HG03064 (cell line): ENCODE results near the gene RERE.
A peak's percentile ranks its signal among the peaks of the same experiment; 100 is the strongest.

Experiments used
- ATAC-seq: cut with Tn5 transposase; IDR thresholded peaks from one replicate; pipeline ENCODE4 v1.9.1; 2021; ENCODE audit warnings: low read depth; ENCODE audit not compliant: unreplicated experiment

RERE gene

GRCh38 chr1:8441426-8441825 lies 376.0 kb downstream of the RERE start:
- no peak for ATAC-seq

- ATAC-seq, result no peak
These were observed 378.3 kb downstream of the RERE start for GRCh38 chr1:8439015-8439702.

GRCh38 chr1:8438489-8438888 lies 379.0 kb downstream of the RERE start:
- no peak for ATAC-seq

DNA sequence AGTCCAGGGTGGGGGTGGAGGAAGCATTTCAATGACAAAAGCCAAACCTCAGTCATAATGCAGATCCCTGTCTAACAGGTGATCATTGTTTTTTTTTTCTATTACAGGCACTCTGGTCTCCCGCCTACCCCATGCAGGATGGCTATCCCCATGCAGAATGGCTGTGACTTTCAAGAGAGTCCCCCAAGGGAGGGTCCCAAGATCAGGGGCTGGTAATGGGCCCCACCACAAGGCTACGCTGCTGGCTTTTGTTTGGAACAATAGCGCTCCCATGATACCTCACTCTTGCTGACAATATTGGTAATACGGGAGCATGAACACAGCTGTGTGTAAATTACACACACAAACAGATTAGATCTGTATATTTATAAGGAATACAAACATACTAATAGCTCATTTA lies 380.1 kb downstream of the RERE start:
- no peak for ATAC-seq

DNA sequence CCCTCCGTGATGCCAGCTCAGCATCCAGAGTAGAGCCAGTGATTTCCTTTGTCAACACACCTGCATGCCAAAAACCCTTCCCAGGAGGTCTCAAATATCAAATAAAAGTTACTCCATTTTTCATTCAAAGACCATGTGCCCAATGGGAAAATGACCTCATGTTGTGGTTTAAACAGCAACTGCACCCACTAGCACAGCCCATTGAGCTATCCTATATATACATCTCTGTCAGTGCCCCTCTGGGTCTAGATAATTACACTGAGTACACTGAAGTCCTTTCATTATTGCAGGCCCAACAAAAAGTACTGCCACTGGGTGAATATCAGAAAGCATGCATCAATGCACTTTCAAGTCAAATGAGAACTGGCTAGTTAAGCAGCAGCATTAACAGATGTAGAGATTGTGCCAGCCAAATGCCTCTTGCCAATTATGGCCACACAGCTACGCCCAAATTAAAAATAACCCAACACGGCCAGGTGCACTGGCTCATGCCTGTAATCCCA lies 381.8 kb downstream of the RERE start:
- ATAC-seq, result no peak

DNA sequence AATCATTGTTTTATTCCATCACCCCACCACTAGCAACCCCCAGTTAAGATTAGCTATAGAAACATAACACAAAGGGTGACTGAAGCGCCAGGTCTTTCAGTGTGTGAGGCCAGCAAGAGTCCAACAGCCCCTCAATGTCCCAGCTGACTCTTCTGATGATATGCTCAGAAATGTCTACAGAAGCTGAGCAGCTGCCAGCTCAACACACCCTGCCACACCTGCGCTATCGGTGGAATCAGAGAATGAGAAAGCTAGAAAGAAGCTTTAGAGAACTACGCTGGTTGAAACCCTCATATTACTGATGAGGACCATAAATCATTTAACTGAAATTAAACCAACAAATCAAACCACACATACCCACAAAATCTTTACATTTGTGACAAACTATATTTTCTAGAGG lies 383.3 kb downstream of the RERE start:
- no peak for ATAC-seq

DNA sequence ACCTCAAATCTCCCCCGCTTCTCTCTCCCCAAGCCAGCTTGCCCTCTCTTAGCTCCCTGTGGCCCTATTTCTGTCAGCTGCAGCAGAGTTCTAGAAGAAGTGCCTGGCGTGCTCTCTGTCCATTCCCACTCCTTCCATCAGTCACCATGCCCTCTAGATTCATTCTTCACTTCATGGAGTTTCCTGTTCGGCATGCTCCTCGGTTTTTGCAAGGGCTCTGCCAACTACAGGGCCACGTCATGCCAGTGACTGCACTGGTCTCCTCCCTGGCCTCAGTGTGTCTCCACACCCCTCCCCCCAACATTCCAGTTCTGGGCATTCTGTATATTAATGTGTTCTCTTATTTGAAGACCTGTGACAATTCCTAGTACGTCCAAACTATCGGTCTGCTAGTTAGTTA lies 385.7 kb downstream of the RERE start:
- no peak for ATAC-seq

- ATAC-seq, result no peak
These were observed 386.4 kb downstream of the RERE start for GRCh38 chr1:8431019-8431418.

DNA sequence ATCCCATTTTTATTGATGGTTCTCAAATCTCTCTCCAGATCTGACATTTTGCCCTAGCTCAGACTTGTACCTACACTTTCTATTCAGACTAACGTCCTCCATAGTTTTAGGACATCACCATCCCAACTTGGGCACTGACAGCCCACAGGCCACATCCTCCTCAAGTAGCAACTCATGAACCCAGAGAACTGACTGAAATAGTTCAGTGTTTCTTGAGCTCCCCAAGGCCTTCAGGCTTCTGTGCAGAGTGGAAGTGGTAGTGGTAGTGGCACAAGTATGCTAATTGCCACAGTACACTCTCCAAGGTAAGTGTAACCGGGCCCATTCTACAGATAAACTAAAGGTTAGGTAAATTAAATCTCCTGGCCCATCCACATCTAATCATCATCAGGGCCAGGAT lies 387.0 kb downstream of the RERE start:
- ATAC-seq, result no peak

DNA sequence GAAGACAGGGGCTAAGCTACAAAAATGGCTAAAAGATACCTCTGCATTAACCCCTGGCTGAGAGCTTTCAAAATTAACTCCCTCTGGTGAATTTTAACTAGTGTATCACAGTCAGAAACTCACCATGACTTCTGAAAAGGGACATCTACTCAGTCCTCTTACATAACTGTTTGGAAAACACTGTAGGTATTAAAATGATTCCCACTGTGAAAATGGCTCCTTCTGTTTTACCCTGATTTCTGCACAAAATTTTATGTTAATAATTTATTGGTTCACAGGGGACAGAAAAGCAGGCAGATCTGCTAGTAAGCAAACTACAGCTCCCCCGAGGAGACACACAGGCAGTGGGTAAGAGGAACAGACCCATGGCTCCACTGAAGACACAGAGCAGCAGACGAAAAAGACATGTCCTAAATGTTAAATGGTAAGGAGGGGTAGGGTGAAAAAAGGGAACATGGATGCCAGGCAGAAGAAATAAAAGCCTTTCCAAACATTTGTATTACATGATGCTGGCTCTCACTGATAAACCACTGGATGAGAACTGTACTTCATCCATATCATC lies 387.8 kb downstream of the RERE start:
- no peak for ATAC-seq

GRCh38 chr1:8428441-8428840 lies 389.0 kb downstream of the RERE start:
- no peak for ATAC-seq

- no peak for ATAC-seq
These were observed 389.5 kb downstream of the RERE start for GRCh38 chr1:8427986-8428385.

DNA sequence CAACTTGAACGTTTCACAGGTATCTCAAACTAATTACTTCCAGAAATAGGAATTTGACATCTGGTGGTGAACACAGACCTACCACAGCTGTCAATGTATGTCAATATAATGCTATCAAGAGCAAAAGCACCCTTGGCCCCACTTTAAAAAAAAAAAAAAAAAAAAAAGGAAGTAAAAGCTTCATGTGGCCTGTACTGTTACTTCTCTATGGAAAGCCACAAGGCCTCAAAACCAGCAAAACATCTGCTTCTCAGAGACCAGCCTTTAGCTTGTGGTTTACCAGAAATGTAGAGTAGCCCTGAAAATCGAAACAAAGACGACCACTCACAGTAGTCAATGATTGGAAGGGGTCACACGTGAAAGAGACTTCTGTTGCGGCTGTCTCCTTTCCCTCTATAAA lies 389.9 kb downstream of the RERE start:
- peak; percentile 41 for ATAC-seq

GRCh38 chr1:8426996-8427395 lies 390.4 kb downstream of the RERE start:
- no peak for ATAC-seq

DNA sequence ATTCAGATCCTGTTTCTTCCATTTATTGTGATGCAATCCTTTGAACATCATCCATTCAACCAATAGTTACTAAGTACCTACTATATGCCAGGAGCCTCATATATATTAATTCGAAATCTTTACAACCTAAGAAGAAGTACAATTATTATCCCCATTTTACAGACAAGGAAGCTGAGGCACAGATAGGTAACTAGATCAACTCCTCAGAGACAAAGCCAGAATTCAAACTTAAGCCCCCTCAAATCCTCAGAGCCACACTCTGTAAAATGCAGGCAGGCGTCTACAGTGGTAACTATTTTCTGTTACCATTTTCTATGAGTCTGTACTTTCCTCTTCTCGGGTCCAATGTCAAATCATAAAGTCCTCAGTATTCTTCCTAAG lies 391.7 kb downstream of the RERE start:
- no peak for ATAC-seq

GRCh38 chr1:8425150-8425780 lies 392.2 kb downstream of the RERE start:
- no peak for ATAC-seq

- no peak for ATAC-seq
These were observed 392.8 kb downstream of the RERE start for GRCh38 chr1:8424539-8425116.

DNA sequence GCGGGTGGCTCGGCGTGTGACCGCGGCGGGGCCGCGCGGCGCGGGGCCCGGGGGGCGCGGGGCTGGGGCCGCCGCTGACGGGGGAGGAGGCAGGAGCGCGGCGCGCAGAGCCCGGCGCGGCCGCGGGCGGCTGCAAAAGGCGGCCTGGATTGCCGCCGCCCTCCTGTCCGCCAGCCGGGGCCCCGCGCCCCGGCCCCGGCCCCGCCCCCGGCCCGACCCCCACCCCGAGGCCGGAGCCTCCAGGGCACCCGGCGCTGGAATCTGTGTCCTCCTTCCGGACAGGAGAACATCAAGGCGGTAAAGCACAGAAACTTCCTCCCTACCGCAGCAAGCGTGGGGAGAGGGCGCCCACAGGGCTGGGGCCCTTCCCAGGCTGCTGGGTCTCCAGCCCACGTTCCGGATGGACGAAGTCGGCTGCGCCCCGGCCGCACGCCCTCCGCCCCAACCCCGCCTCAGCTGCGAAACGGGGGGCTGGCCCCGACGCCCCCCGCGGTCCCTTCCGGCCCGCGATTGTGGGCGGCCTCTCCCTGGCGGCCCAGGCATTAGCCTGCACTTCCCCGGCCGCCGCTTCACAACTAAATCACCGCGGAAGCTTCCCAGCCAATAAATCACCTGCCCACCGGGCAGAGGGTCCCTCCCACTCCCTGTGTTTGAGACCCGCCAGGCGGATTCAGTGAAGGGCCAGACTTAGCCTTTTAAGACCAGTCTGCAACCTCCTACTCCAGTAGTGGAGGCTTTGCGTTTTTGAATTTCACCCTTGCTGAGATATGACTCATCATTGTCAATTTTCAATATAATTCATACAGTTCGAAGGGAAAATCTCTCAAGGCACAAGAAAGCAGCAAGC lies 393.5 kb downstream of the RERE start:
- ATAC-seq, result no peak

GRCh38 chr1:8423269-8423691 lies 394.2 kb downstream of the RERE start:
- ATAC-seq, result no peak

DNA sequence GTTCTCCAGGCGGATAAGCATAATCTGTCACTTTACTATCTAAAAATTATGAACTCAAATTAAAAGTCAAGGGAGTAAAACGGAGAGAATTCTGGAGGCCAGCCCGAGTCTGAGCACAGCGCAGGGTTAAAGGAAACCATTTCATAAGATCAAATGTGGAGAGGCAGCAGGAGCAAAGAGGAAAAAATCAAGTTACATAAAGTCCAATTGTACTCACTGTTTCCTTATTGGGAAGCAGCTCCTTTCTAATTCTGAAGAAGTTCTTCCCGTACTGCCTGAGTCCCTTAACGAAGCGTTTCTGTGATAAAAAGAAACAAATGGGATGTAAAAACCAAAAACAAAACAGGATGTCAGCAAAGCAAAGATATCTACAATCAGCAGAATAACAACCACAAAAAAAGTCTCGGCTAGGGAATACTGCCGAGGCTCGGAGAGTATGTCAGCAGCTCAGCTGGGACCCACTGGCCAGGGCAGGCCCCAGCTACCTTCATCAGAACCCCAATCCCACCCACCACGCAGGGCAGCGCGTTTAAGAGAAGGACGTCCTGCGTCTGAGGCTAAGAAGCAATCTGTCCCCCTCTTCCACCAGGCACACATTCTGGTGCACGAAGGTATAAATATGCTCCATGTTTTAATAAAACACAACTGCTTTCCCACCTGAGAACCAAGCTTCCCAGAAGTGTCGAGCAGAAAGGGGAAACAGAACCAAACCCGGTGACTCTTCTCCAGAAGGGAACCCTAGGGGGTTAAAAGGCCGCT lies 394.8 kb downstream of the RERE start:
- no peak for ATAC-seq
